Stimulated activated CD4-positive, alpha-beta T cell treated with anti-CD3 and anti-CD28 coated beads, TNF-alpha, amount 100 ng/mL, for 4 hours (primary cell): ENCODE data around the gene TARBP1.
A peak's percentile ranks its signal among the peaks of the same experiment; 100 is the strongest.
"Not testable (repeated sequence)": the region's sequence is repeated elsewhere in the genome, so short reads cannot be mapped to it uniquely, and the experiment has no call there.

Experiments used
- DNase-seq, 3 experiments: peaks; one replicate each; pipeline ENCODE4 v3.0.0-alpha.2; 2020; ENCODE audit warnings: low read depth in 3 of 3

TARBP1 gene

DNA sequence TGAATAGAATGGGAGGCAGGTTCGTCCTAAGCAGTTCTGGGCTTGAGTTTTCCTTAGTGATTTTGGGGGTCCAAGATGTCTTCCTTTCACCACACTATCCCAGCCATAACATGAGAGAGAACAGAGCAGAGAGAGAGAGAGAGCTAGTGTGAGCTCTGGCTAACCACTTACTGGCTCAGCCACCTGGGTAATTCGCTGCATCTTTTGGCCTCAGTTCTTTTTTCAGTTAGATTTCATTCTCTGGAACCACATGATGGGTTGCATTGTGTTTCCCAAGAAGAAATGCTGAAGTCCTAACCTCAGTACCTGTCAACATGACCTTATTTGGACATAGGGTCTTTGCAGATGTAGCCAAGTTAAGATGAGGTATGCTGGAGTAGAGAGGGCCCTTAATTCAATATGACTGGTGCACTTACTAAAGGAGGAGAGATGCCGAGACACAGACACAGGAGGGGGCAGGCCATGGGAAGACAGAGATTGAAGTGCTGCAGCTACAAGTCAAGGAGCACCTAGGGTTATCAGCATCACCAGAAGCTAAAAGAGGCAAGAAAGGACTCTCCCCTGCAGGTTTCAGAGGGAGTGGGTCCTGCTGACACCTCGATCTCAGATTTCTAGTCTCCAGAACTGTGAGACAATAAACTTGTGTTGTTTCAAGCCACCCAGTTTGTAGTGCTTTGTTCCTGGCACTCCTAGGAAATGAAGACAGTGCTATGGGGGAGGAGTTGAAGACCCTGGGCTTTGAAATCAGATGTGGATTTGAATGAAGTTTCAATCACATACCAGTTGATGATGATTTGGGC, 26.2 kb upstream of the TARBP1 start:
- DNase-seq: no peak

DNA sequence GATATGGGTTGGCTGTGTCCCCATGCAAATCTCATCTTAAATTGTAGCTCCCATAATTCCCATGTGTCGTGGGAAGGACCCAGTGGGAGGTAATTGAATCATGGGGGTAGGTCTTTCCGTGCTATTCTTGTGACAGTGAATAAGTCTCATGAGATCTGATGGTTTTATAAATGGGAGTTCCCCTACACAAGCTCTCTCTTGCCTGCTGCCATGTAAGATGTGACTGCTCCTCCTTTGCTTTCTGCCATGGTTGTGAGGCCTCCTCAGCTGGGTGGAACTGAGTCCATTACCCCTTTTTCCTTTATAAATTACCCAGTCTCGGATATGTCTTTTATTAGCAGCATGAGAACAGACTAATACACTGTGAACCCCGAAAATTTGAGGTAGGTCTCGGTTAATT, 25.3 kb upstream of the TARBP1 start:
- DNase-seq: not testable (repeated sequence)

DNA sequence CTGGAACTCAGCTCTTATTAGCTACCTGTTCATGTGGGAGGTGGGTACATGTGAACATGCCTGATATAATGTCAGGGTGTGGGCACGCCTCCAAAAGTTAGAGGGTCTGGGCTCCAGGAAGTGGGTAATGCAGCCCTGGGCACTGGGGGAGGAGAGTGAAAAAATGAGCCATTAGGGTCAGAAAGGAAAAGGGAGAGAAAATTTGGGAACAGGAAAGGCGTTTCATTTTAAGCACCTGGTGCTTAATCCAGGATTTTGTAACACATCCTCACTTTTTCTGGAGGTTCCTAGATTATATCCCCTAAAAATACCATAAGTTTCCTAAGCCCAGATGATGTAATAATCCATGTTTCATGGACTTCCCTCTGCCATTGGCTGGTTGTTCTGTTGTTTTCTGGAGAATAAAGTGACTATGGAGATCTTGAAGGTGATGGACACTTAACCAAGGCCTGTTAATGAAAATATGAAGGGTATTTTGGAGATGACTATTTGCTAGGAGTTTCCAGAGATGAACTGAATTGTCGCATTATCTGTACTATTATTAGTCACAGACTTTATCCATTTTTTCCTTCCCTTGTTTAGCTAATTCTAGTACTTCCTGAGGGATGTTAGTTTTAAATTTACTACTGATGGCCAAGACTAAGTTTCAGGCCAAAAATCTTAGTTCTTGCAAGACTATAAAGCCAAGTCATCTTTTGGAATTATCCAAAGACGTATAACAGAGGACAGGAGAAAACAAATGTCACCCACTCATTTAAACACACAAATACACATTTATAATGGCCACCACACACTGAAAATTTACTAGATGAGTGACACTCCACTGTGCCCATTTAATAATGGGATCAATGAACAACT, 24.4 kb upstream of the TARBP1 start:
- no peak for DNase-seq

DNA sequence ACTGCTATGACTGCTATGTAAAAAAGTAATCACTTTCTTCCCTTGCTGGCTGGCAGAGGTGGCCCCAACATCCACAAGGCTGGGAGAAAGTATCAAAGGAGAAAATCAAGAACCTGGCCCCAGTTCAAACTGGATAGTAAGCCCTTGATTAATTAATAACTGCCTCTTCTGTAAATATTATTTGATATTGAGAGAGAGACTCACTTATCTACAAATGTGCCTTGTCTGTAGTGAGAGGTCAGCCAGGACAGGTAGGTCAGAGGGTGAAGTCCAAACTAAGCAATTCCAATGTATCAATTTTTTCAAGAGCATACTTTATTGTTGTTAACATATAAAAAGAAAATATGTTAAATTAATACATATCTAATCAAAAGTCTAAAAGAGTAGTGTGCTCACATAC, 23.8 kb upstream of the TARBP1 start:
- DNase-seq: no peak

DNA sequence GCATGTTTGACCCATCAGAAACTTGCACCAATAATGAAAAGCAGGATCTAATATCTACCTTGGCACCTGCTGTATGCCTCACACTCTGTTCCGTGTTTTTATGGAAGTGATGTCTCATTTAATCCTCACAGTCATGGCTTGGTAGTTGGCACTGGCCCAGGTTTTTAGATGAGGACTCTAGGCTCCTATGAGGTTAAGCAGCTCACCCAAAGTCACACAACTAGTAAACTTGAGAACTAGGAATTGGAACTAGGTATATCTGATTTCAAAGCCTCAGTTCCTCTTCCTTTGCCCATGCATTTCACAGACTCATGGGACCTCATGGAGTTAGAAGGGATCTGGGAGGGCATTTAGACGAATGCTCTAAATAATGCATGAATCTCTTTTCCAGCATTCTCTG, 21.3 kb upstream of the TARBP1 start:
- DNase-seq: no peak

DNA sequence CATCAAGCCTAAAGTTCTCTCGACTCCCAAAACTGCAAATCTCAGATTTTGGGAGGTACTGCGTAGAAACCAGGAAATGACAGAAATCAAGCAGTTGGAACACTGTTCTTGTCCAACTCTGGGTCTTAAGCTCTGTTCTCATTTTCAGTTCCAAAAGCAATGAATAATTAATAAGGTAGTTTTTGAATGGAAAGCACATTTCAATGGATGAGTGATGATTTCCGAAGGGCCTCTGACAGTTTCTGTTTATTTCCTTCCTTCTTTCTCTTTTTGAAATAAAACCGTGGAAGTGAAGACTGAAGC, 20.9 kb upstream of the TARBP1 start:
- DNase-seq: no peak

DNA sequence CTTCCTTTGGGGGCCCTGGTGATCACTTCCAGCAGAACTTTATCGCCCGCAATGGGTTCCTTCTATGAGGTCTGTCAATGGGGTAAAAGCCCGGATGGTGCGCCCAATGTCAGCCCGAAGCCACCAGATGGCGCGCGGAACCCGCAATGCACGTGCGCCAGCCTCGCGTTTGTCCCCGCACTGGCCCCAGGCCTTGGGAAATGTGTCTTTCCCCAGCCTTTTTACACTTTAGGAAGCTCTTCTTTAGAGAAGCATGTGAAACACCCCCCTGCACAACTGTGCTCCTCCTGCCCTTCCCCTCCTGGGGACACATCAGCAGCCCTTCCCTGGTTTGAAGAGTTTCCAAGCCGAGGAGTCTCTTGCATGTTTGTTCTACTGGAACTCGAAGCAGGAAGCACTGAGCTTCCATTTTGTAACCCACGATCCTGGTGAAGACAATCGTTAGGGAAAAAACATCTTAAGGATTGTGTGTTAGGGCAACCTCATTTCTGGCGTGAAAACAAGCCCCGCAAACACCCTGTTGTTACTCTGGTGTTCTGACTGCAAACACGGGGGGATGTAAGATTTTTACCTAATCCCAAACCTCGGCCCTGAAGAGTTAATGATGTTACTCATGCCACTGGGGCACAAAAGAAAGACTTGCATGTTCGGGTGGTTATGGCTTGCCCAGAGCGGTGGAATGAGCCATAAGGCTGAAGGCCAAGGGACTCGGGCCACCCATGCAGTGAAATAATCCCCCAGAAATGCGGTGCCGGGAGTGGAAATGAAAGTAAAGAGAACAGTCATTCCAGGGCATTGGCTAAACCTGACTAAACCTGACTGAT, 20.4 kb upstream of the TARBP1 start:
- peak; percentile 71 to 78 (median 73) for DNase-seq

DNA sequence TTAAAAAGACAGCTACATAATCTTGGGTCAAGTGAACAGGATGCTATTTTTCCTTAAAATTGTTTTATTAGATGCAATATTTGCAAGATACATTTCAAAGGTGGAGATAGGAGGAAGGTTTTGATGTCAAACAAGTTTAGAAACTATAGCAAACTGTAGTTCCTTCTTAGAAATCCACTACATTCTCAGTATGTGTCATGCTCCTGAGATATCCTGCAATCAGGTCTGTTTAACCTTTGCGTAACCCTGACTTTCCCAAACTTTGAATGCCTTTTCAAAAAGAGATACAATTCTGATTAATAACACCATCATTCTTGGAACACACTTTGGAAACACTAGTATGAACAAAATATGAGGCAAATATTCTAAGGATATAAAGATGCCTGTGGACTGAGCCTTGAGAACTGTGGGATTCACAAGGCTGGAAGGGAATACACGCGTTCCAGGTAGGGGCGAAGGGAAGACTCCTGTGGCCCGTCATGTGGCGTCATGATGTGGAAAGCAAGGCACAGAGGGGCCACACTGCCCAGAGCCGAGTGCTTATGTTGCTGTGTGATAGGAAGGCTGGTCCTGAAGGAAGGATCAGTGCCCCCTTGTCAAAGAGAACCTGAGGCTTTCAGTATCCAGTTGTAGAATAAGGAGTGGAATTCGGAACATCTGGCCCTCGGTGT, 19.6 kb upstream of the TARBP1 start:
- DNase-seq: no peak

DNA sequence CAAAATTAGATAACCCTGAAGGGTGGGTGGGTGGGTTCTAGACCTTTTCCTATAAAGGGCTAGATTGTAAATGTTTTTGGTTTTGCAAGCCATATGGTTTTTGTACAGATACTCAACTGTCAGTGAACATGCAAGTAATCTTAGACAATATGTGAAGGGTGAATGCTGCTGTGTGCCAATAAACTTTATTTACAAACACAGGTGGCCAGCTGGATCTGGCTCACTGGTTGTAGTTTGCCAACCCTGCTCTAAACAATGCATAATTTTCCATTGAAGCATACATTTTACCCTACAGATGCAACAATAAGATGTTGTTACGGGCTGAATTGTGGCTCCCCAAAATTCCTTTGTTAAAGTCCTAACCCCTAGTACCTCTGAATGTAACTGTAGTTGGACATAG, 18.6 kb upstream of the TARBP1 start:
- DNase-seq: no peak

DNA sequence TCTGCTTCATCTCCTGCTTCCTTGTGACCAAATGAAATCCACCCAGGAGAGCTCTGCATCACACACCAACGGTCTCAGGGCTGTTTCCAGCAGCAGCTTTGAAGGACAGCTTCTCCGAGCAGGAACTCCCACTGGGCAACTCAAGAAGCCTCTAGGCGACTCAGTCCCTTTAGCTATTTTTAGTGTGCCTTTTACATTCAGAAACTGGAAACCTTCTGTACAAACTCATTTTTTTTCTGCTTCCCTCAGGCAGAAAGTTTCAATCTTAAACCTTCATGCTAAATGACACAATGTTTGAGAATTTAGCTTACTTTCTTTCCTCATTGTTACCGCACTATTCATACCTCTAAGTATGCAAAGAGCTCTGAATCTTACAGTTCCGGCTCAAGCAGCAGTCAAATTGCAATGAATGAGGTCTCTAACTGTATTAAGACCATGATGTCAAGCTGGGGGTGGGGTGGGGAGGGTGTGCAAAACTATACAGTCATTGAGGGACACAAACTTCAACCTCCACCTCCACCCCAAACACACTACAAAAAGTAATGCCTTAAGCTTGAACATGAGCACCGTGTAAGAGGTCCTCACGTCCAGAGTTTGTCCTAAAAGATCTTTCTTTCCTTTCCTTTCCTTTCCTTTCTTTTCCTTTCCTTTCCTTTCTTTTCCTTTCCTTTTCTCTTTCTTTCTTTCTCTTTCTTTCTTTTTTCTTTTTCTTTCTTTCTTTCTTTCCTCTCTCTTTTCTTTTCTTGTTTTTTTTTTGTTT, 16.4 kb upstream of the TARBP1 start:
- no peak for DNase-seq

DNA sequence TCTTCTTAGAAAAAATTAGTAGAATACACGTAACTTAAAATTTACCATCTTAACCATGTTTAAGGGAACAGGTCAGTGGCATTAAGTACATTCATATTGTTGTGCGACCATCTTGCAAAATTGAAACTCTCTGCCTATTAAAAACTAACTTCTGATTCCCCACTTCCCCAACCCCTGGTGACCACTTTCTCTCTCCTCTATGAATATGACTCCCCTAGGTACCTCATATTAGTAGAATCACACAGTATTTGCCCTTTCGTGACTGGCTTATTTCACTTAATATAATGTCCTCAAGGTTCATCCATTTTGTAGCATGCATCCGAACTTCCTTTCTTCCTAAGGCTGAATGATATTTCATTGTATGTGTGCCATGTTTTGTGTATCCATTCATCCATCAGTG, 15.1 kb upstream of the TARBP1 start:
- no peak for DNase-seq

DNA sequence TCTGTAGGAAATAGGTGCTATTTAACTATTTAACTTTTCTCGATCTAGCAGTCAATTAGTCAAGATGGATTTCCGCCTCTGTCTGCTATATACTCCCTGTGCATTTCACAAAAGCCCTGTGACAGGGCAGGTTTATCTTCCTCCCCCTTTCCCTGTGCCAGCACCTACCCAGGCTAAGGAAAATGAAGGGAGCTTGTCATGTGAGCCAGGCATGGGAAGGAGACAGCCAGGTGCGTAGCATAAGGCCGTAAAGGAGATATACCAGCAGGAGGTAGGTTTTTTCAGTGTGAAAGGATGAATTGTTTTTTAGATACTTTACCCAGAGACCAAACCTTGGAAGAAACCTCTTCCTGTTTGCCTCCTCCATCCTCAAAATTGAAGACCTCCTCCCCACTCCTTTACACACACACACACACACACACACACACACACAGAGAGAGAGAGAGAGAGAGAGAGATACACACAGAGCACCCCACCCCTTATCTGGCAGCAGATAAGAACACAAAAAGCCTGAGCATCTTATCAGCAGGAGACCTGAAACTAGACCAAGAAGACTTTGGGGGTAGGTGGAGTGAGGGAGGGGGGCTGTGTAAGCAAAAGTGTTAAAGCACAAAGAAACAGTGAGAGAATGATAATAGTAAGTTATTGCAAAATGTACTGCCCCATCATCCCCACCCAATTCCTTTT, 12.0 kb upstream of the TARBP1 start:
- DNase-seq: no peak

DNA sequence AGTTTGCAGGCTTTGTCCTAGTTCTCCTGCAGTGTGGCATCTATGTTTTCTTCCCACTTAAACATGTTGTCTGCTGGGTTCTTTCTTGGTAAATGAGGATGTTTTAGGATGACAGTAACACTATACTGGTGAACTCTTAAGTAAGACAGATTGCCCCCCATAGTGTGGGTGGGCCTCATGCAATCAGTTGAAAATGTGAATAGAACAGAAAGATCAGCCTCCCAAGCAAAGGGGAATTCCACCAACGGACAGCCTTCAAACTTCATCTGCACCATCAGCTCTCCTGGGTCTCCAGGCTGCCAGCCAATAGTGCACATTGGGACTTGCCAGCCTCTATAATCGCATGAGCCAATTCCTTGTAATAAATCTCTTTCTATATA, 10.7 kb upstream of the TARBP1 start:
- no peak for DNase-seq

DNA sequence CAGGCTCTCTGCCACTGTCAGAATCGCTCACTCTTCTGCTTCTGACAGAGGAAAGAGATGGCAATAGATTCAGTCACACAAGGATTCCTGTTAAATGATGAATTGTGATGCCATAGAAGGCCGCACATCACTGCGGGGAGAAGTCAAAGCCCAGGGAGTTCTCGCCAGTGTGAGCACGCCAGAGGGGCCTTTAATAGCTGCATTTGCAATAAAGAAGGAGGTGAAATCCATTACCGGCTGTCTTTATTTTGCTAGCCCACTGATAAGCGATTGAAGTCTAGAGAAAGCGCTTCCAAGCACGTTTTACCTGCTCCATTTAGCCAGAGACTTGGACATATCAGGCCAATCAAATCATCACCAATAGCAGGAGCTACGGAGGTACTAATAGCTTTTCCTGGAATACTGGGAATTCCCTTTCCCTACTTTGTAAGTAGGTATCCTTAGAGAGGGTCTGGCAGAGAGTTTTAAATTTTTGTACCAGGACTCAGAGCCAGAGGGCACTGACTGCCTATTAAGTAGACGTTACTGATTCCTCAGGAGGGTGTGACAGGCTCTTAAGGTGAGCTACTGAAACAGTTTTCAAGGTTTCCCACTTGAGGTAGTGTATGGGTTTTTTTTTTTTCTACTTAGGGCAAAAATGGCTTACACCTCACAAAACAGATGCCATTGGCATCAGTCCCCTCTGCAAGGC, 10.2 kb upstream of the TARBP1 start:
- DNase-seq: no peak

DNA sequence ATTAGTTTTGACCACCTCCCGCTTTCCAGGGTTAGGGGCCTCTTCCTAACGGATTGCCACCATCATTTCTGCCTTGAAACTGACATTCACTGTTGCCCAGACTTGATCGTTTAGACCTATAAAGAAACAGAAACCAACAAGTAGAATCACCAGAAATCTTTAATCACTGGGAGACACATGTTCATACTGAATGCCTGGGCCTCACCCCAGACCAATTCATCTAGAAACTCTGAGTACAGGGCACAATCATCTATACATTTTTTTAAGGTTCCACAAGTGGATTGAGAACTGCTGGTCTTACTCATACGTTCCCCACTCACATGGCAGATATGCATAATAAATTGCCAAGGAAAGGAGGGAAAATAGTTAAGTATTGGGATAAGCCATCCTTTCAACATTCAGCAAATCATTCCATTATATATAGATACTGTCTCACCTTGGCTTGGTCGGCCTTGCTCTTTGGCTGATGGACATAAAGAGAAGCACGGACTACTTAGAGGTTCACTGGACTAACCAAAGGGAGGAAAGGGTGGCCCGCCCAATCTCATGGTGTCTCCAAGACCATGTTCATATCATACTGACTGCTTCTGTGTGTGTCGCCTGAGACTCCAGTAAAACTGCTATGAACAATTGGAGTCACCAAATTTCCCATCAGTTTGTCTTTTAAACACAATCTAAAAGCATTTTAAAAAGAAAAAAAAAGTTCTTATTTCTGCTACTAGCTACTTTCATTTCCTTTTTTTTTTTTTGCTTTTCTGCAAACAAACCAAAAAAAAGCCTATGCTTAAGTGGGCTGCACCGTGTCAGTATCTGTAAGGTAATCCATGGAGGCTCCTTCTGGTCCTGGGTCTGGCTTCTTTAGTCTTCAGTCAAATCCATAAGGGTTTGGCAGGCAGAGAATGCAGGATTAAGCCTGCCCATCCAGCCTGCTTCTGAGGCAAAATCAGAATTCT, 9.4 kb upstream of the TARBP1 start:
- no peak for DNase-seq

DNA sequence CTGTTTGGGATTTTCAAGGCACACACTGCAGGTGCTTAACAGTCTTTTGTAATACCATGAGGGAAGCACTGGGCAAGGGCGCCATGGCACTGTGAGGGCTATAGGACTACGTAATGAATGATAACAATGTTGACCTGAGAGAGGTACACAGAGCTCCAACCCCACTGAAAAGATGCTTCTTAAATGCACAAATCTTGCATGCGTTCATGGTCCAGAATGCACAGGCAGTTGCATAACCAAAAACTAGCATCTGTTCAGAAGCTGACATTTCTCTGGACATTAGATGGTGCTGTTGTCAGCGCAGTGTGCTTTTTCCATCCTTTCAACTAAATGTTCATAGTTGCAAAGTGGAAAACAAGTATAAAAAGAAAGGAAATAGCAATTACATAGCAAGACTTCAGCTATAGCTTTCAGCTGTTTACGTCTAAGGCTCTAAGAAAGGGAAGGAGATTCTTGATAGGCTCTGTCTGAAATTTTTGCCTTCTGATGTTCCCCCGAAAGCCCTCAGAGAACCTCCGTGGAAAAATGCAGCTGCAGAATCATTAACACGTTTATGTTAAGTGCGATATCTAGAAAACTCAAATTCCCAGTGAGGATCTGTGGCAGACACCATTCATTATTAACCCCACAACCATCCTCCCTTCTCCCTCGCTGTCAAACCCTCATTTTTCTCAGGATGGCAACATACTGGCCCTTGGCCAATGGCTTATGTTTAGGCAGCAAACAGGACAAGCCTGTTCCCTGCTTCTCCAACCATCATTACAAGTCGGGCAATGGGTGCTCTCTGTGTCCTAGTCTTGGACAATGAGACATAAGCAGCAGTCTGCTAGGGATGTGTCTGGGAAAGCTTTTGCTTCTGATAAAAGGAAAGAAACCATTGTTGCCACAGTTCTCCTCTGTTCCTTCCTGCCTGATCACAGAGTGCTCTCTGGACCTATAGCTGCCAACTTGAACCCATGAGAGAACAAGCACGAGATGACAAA, 8.2 kb upstream of the TARBP1 start:
- no peak for DNase-seq

DNA sequence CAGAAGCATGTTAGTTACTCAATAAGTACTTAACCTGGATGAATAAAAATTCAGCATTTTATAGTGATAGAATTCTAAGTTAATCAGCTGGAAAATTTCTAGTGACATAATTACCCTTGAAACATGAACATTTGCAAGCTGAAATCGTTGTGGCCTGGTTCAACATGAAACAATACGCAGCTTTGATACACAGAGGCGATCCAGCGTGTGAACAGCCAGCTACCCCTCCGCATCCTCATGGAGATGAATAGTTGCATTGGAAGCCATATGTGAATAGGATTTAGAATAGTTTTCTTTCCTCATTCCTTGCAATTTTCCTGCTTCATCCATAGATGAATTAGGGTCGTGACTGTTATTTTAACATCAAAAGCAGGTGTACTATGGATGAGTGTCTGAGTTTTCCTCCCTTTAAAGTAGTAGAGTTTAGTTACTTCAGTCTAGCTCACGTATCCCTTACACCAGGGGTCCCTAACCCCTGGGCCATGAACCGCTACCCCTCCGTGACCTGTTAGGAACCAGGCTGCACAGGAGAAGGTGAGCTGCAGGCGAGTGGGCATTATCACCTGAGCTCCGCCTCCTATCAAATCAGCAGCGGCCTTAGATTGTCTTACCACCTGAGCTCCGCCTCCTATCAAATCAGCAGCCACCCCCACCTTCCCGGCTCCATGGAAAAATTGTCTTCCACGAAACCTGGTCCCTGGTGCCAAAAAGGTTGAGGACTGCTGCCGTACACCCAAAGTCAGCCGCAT, 6.2 kb upstream of the TARBP1 start:
- no peak for DNase-seq
